Activated T-cell treated with anti-CD3 and anti-CD28 coated beads, Interleukin-2, amount 50 U/mL, for 4 hours (primary cell): ENCODE results near the gene EYS. TPM values are rescaled to one million over a fixed set of nuclear protein-coding genes. Genes with fewer than 3 reads are reported as not detected.

Source experiments
- ATAC-seq, 2 donors: fragments of 200-7000 bp; cut with Tn5 transposase; one replicate each; pipeline ENCODE4 v1.10.0; 2021
- DNase-seq: peaks from one replicate; pipeline ENCODE4 v3.0.0-alpha.2; 2020
- H3K27me3 Mint-ChIP-seq: one replicate; pipeline ENCODE4 v1.8.0; 2021; ENCODE audit warnings: low read depth, mixed read lengths
- H3K36me3 Mint-ChIP-seq: one replicate; pipeline ENCODE4 v1.8.0; 2022; ENCODE audit warnings: mixed read lengths; ENCODE audit not compliant: insufficient read depth
- H3K4me1 Mint-ChIP-seq: one replicate; pipeline ENCODE4 v1.8.0; 2021; ENCODE audit warnings: low read depth, mixed read lengths
- H3K4me3 Mint-ChIP-seq: one replicate; pipeline ENCODE4 v1.8.0; 2021; ENCODE audit warnings: mild to moderate bottlenecking, moderate library complexity, mixed read lengths
- H3K9me3 Mint-ChIP-seq: one replicate; pipeline ENCODE4 v1.8.0; 2021; ENCODE audit warnings: mixed read lengths
- total RNA-seq, 3 donors: library from RNA; stranded (reverse); gene quantifications; one replicate each; pipeline ENCODE4 v1.2.1, GENCODE V29; 2021

The EYS gene
- total RNA-seq, 3 donors from 2014 or later: not detected

GRCh38 chr6:63793465-63794137 is 1913.4 kb downstream of the EYS start:
- no peaks in the 10 kb centered on the region for H3K4me1 Mint-ChIP-seq
- ATAC-seq (no peak), DNase-seq (no peak)
- H3K4me3 Mint-ChIP-seq: no peak overlapping the region
- no peaks in the 10 kb centered on the region for H3K36me3 Mint-ChIP-seq
- H3K27me3 Mint-ChIP-seq: peaks cover 3% of the 10 kb centered on the region
- no peaks in the 10 kb centered on the region for H3K9me3 Mint-ChIP-seq

- ATAC-seq: no peak
- Mint-ChIP-seq H3K9me3 (no peaks in the 10 kb centered on the region), H3K4me1 (no peaks in the 10 kb centered on the region), H3K27me3 (peaks cover 3% of the 10 kb centered on the region), H3K4me3 (no peak overlapping the region), H3K36me3 (no peaks in the 10 kb centered on the region)
- no peak for DNase-seq
These were observed 1914.1 kb downstream of the EYS start for GRCh38 chr6:63792736-63793464.

DNA sequence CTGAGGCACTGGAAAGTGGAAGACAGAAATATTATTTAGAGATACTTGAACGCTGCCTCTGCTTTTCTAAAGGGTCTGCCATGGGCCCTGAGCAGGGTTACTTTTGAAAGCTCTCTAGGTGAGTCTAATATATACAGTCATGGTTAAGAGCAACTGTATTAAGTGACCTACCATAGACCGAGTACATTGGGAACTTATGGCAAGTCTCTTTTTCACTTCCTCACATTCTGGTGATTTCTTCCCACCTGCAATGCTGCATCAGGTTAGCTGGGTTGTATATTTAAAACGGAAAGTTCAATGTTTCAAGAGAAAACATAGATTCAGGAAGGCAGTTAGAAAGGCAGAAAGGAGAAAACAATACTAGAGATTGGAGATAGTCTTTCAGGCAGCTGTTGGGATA is 1916.7 kb downstream of the EYS start:
- peaks cover 6% of the 10 kb centered on the region for H3K27me3 Mint-ChIP-seq
- H3K4me1 Mint-ChIP-seq: no peaks in the 10 kb centered on the region
- H3K9me3 Mint-ChIP-seq: no peaks in the 10 kb centered on the region
- no peak for DNase-seq
- no peaks in the 10 kb centered on the region for H3K36me3 Mint-ChIP-seq
- no peak overlapping the region for H3K4me3 Mint-ChIP-seq
- no peak for ATAC-seq

DNA sequence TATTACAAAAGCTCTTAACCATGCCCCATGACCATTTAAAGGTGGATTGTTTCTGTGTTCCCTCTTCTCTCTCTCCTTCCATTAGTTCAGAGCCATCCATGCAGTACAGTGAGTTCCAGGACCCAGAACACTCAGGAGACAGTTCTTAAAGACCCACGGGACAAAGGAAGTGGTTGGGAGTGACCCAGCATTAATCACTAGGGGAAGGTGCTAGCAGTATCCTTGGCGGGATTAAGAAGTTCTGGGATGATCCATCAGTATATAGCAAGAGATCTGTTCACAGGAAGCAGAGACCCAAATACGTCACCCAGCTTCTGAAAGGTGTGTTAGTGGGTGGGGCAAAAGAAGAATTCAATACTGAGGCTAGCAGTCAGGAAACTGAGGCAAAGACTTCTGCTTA is 1917.3 kb downstream of the EYS start:
- Mint-ChIP-seq H3K4me1 (no peaks in the 10 kb centered on the region), H3K36me3 (no peaks in the 10 kb centered on the region), H3K4me3 (no peak overlapping the region), H3K27me3 (peaks cover 9% of the 10 kb centered on the region), H3K9me3 (no peaks in the 10 kb centered on the region)
- ATAC-seq: no peak
- DNase-seq: no peak

GRCh38 chr6:63788569-63788968 is 1918.5 kb downstream of the EYS start:
- ATAC-seq (no peak), DNase-seq (no peak)
- H3K4me1 Mint-ChIP-seq: no peaks in the 10 kb centered on the region
- no peak overlapping the region for H3K4me3 Mint-ChIP-seq
- H3K36me3 Mint-ChIP-seq: no peaks in the 10 kb centered on the region
- no peaks in the 10 kb centered on the region for H3K9me3 Mint-ChIP-seq
- H3K27me3 Mint-ChIP-seq: peaks cover 15% of the 10 kb centered on the region

DNA sequence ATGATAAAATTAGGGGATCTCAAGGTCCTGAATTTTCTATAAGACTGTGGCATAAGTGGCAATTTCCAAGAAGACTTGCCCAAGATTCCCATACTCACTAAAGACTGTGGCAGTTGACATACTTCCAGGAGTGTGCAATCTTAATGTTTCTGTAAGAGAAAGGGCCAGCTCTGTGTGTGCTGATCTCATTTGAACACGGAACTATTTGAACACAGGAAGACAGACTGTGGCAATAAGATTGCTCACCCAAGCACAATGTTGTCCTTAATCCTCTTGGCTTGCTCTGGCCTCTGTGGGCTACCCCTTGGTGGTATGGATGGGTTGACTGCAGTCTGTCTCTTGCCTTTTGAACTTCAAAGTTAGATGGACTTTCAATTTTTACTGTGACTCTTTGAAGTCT is 1920.0 kb downstream of the EYS start:
- no peak overlapping the region for H3K4me3 Mint-ChIP-seq
- no peaks in the 10 kb centered on the region for H3K4me1 Mint-ChIP-seq
- no peaks in the 10 kb centered on the region for H3K9me3 Mint-ChIP-seq
- no peak for DNase-seq
- no peaks in the 10 kb centered on the region for H3K36me3 Mint-ChIP-seq
- ATAC-seq: no peak
- H3K27me3 Mint-ChIP-seq: peaks cover 18% of the 10 kb centered on the region

- Mint-ChIP-seq H3K4me1 (no peaks in the 10 kb centered on the region), H3K27me3 (peaks cover 23% of the 10 kb centered on the region), H3K9me3 (no peaks in the 10 kb centered on the region), H3K4me3 (no peak overlapping the region), H3K36me3 (no peaks in the 10 kb centered on the region)
- ATAC-seq: no peak
- DNase-seq: no peak
These were observed 1922.0 kb downstream of the EYS start for GRCh38 chr6:63785006-63785405.

DNA sequence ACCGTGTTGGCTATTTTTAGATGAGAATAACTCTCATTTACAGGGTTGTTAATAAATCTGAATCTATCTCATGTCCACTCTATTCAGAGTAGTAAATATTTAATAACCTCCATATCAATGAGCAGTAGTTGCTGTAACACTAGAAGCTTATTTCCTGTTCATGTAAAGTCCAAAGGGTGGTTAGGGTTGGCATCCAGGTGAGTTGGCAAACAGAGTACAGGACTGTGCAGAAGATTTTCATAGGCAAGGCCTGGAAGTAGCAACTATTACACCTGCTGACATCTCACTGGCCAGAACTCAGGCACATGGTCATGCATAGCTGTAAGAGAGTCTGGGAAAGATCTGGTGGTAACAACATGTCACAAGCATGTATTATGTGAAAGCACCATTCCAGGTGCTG is 1923.9 kb downstream of the EYS start:
- Mint-ChIP-seq H3K36me3 (no peaks in the 10 kb centered on the region), H3K27me3 (peaks cover 23% of the 10 kb centered on the region), H3K4me3 (no peak overlapping the region), H3K9me3 (no peaks in the 10 kb centered on the region), H3K4me1 (no peaks in the 10 kb centered on the region)
- ATAC-seq (no peak), DNase-seq (no peak)

DNA sequence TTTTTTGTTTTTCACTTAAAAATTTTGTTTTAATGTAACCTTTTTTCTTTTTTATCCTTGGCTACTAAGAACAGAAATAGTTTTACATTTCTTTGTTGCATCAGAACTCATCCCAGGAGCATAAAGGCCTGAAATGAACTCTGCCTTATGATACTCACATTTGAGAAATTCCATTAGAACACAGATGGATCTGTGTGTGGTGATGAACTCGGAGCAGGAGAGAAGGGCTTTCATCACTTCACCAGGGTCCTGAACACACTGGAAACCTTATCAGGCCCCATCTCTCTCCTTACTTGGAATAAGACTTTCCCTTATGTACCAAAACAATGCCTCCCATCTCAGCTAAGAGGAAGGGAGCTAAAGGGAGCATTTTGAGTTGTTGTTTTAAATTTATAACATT is 1932.1 kb downstream of the EYS start:
- Mint-ChIP-seq H3K36me3 (no peaks in the 10 kb centered on the region), H3K9me3 (no peaks in the 10 kb centered on the region), H3K4me1 (no peaks in the 10 kb centered on the region), H3K4me3 (no peak overlapping the region), H3K27me3 (peaks cover 15% of the 10 kb centered on the region)
- DNase-seq: no peak
- no peak for ATAC-seq

GRCh38 chr6:63773200-63773599 is 1933.8 kb downstream of the EYS start:
- no peaks in the 10 kb centered on the region for H3K4me1 Mint-ChIP-seq
- no peak for ATAC-seq
- peaks cover 4% of the 10 kb centered on the region for H3K9me3 Mint-ChIP-seq
- H3K36me3 Mint-ChIP-seq: no peaks in the 10 kb centered on the region
- peaks cover 18% of the 10 kb centered on the region for H3K27me3 Mint-ChIP-seq
- DNase-seq: no peak
- H3K4me3 Mint-ChIP-seq: no peak overlapping the region

GRCh38 chr6:63765828-63766227 is 1941.2 kb downstream of the EYS start:
- ATAC-seq (no peak), DNase-seq (no peak)
- Mint-ChIP-seq H3K4me1 (no peaks in the 10 kb centered on the region), H3K36me3 (no peaks in the 10 kb centered on the region), H3K9me3 (peaks cover 7% of the 10 kb centered on the region), H3K4me3 (no peak overlapping the region), H3K27me3 (peaks cover 10% of the 10 kb centered on the region)

- no peak overlapping the region for H3K4me3 Mint-ChIP-seq
- peaks cover 9% of the 10 kb centered on the region for H3K27me3 Mint-ChIP-seq
- H3K4me1 Mint-ChIP-seq: no peaks in the 10 kb centered on the region
- DNase-seq: no peak
- H3K36me3 Mint-ChIP-seq: no peaks in the 10 kb centered on the region
- ATAC-seq: no peak
- peaks cover 7% of the 10 kb centered on the region for H3K9me3 Mint-ChIP-seq
These were observed 1942.6 kb downstream of the EYS start for GRCh38 chr6:63764318-63764916.

GRCh38 chr6:63760199-63760598 is 1946.8 kb downstream of the EYS start:
- Mint-ChIP-seq H3K36me3 (peaks cover 6% of the 10 kb centered on the region), H3K4me1 (no peaks in the 10 kb centered on the region), H3K4me3 (no peak overlapping the region), H3K9me3 (peaks cover 17% of the 10 kb centered on the region), H3K27me3 (peaks cover 2% of the 10 kb centered on the region)
- ATAC-seq (no peak), DNase-seq (no peak)

DNA sequence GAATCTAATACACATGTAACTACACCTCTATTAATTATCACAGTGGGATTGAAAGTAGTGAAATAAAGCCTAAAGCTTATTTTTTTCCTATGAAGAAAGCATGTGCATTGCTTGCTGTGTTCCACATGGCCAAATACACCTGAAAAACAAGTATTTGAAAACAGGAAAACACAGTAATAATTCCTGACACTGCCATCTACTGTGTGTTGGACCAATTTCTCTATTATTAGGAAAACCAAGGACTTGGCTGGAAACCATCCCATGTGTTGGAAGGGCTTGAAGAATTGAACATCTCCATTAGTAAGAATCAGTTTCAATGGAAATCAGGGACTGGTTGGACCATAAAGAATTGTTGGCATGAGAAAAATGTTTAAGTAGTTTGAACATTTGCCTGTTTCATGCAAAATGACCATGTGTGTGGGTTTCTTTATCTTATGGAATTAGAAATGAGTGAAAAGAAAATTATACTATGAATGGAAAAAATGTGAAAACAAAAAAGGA is 1947.4 kb downstream of the EYS start:
- DNase-seq (no peak), ATAC-seq (no peak)
- H3K27me3 Mint-ChIP-seq: peaks cover 2% of the 10 kb centered on the region
- H3K4me1 Mint-ChIP-seq: no peaks in the 10 kb centered on the region
- peaks cover 6% of the 10 kb centered on the region for H3K36me3 Mint-ChIP-seq
- peaks cover 17% of the 10 kb centered on the region for H3K9me3 Mint-ChIP-seq
- H3K4me3 Mint-ChIP-seq: no peak overlapping the region

GRCh38 chr6:63757826-63758225 is 1949.2 kb downstream of the EYS start:
- Mint-ChIP-seq H3K4me3 (no peak overlapping the region), H3K27me3 (no peaks in the 10 kb centered on the region), H3K9me3 (peaks cover 17% of the 10 kb centered on the region), H3K4me1 (no peaks in the 10 kb centered on the region), H3K36me3 (peaks cover 6% of the 10 kb centered on the region)
- no peak for DNase-seq
- ATAC-seq: no peak
